NCI-H2196 treated with DMSO at 0.1 percent for 48 hours (cell line): ENCODE data around the gene MBNL2.
"Not testable (repeated sequence)": the region's sequence is repeated elsewhere in the genome, so short reads cannot be mapped to it uniquely, and the experiment has no call there.

Experiments used
- DNase-seq: peaks from one replicate; lab custom pipeline; 2025; ENCODE audit not compliant: unreplicated experiment; lab: John Stamatoyannopoulos, UW

MBNL2 gene

GRCh38 chr13:97207252-97207651 is 14.9 kb upstream of the MBNL2 start:
- not testable (repeated sequence) for DNase-seq

- no peak for DNase-seq
Observed at GRCh38 chr13:97211300-97211699, 10.8 kb upstream of the MBNL2 start.

- no peak for DNase-seq
Observed at GRCh38 chr13:97212004-97212403, 10.1 kb upstream of the MBNL2 start.

- no peak for DNase-seq
Observed at GRCh38 chr13:97212601-97213040, 9.5 kb upstream of the MBNL2 start.

- DNase-seq: no peak
Observed at GRCh38 chr13:97214921-97215320, 7.2 kb upstream of the MBNL2 start.

- no peak for DNase-seq
Observed at GRCh38 chr13:97215325-97215724, 6.8 kb upstream of the MBNL2 start.

GRCh38 chr13:97219226-97219625 is 2.9 kb upstream of the MBNL2 start:
- DNase-seq: no peak

GRCh38 chr13:97220151-97220900 is 1.8 kb upstream of the MBNL2 start:
- DNase-seq: no peak

- no peak for DNase-seq
Observed at GRCh38 chr13:97221046-97221445, 1.1 kb upstream of the MBNL2 start.

- DNase-seq: no peak
Observed at GRCh38 chr13:97221466-97221865, 667 bp upstream of the MBNL2 start.

GRCh38 chr13:97223037-97223710 is 1.0 kb downstream of the MBNL2 start:
- DNase-seq: no peak

GRCh38 chr13:97223711-97224541 is 1.8 kb downstream of the MBNL2 start:
- no peak for DNase-seq

GRCh38 chr13:97224544-97225300 is 2.6 kb downstream of the MBNL2 start:
- DNase-seq: no peak

- DNase-seq: no peak
Observed at GRCh38 chr13:97225533-97225932, 3.4 kb downstream of the MBNL2 start.

- no peak for DNase-seq
Observed at GRCh38 chr13:97226013-97226412, 3.9 kb downstream of the MBNL2 start.

- no peak for DNase-seq
Observed at GRCh38 chr13:97226788-97227627, 4.9 kb downstream of the MBNL2 start.

- DNase-seq: no peak
Observed at GRCh38 chr13:97228850-97229521, 6.9 kb downstream of the MBNL2 start.

- DNase-seq: no peak
Observed at GRCh38 chr13:97229699-97230098, 7.6 kb downstream of the MBNL2 start.

GRCh38 chr13:97231118-97231828 is 9.1 kb downstream of the MBNL2 start:
- no peak for DNase-seq
